ENCODE measurements around the gene CHAD.

DNA sequence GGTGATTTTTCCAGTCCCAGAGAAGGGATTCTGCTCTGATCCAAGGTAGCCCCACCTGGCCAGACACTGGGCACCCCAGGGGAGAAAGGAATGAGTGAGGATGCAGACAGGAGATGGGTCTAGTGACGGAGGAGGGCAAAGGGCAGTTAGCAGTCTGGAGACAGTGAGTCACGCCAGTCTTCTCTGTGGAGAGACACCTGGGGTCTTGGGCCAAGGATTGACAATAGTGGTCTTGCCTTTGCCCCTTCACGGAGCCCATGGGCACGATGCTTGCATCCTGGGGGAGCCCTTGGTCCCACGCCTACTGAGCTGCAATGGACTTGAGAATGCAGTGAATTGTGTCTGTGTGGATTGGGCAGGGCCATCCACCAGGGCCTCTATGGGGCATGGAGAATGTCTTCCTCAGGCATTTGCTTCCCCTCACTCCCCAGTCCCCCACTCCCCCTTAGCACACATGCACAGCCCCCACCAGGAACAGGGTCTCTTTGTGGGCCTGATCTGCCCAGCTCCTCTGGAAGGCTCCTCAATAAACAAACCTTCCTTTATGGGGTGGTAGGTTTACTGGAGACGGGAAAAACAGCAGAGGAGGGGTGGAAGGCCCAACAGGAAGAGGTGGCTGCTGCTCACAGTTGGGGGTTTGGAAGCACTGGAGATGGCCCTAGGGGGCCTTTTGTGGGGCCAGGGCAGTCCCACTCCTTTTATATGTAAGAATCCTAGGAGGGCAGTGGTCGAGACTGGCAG is 1.4 kb downstream of the CHAD start:
- TF ChIP-seq ZNF174 (tag by site-specific recombination; IDR thresholded peaks at IDR 0.05) (no peak), ZNF211 (tag by site-specific recombination; IDR thresholded peaks at IDR 0.05; ENCODE audit: low read depth) (no peak), ZNF169 (tag by site-specific recombination; IDR thresholded peaks at IDR 0.05) (no peak), TCF7L2 (IDR thresholded peaks at IDR 0.05; ENCODE audit: borderline replicate concordance, low read depth, low read length) (no peak), HOXA7 (CRISPR knock-in tag; IDR thresholded peaks at IDR 0.05; ENCODE audit: borderline replicate concordance) (no peak), ZNF624 (tag by site-specific recombination; IDR thresholded peaks at IDR 0.05) (no peak), ZNF214 (tag by site-specific recombination; IDR thresholded peaks at IDR 0.05; ENCODE audit: borderline replicate concordance) (no peak), ZNF10 (tag by site-specific recombination; IDR thresholded peaks at IDR 0.05) (no peak), ZNF292 (tag by site-specific recombination; IDR thresholded peaks at IDR 0.05; ENCODE audit: borderline replicate concordance, low read depth) (no peak), ZBTB1 (tag by site-specific recombination; IDR thresholded peaks at IDR 0.05) (no peak)
- TF ChIP-seq, protein P1, sequence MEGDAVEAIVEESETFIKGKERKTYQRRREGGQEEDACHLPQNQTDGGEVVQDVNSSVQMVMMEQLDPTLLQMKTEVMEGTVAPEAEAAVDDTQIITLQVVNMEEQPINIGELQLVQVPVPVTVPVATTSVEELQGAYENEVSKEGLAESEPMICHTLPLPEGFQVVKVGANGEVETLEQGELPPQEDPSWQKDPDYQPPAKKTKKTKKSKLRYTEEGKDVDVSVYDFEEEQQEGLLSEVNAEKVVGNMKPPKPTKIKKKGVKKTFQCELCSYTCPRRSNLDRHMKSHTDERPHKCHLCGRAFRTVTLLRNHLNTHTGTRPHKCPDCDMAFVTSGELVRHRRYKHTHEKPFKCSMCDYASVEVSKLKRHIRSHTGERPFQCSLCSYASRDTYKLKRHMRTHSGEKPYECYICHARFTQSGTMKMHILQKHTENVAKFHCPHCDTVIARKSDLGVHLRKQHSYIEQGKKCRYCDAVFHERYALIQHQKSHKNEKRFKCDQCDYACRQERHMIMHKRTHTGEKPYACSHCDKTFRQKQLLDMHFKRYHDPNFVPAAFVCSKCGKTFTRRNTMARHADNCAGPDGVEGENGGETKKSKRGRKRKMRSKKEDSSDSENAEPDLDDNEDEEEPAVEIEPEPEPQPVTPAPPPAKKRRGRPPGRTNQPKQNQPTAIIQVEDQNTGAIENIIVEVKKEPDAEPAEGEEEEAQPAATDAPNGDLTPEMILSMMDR (tag by site-specific recombination; IDR thresholded peaks at IDR 0.05): no peak
- TF ChIP-seq, protein P2, sequence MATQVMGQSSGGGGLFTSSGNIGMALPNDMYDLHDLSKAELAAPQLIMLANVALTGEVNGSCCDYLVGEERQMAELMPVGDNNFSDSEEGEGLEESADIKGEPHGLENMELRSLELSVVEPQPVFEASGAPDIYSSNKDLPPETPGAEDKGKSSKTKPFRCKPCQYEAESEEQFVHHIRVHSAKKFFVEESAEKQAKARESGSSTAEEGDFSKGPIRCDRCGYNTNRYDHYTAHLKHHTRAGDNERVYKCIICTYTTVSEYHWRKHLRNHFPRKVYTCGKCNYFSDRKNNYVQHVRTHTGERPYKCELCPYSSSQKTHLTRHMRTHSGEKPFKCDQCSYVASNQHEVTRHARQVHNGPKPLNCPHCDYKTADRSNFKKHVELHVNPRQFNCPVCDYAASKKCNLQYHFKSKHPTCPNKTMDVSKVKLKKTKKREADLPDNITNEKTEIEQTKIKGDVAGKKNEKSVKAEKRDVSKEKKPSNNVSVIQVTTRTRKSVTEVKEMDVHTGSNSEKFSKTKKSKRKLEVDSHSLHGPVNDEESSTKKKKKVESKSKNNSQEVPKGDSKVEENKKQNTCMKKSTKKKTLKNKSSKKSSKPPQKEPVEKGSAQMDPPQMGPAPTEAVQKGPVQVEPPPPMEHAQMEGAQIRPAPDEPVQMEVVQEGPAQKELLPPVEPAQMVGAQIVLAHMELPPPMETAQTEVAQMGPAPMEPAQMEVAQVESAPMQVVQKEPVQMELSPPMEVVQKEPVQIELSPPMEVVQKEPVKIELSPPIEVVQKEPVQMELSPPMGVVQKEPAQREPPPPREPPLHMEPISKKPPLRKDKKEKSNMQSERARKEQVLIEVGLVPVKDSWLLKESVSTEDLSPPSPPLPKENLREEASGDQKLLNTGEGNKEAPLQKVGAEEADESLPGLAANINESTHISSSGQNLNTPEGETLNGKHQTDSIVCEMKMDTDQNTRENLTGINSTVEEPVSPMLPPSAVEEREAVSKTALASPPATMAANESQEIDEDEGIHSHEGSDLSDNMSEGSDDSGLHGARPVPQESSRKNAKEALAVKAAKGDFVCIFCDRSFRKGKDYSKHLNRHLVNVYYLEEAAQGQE (tag by site-specific recombination; IDR thresholded peaks at IDR 0.05): no peak
